IPS DF 6.9 (cell line): ENCODE data around the gene KRTAP5-8.
"Not testable (repeated sequence)": the region's sequence is repeated elsewhere in the genome, so short reads cannot be mapped to it uniquely, and the experiment has no call there.

Experiments
- DNase-seq: peaks from one replicate; pipeline ENCODE4 v3.0.0-alpha.2; 2013; ENCODE audit warnings: low read depth, low spot score
- H3K27ac ChIP-seq: one replicate; pipeline ENCODE4 v1.5.1; 2013; ENCODE audit warnings: low read length, control low read depth
- H3K27me3 ChIP-seq: 2 replicates; pipeline ENCODE4 v1.6.1; 2013; ENCODE audit warnings: mild to moderate bottlenecking, low read length; ENCODE audit not compliant: control insufficient read depth, insufficient read depth
- H3K36me3 ChIP-seq: 2 replicates; pipeline ENCODE4 v1.6.1; 2013; ENCODE audit warnings: low read length; ENCODE audit not compliant: control insufficient read depth, insufficient read depth
- H3K4me1 ChIP-seq: 2 replicates; pipeline ENCODE4 v1.6.1; 2013; ENCODE audit warnings: low read length; ENCODE audit not compliant: control insufficient read depth, insufficient read depth
- H3K4me3 ChIP-seq: 2 replicates; pipeline ENCODE4 v1.5.1; 2013; ENCODE audit warnings: mild to moderate bottlenecking, low read length
- H3K9me3 ChIP-seq: 2 replicates; pipeline ENCODE4 v1.6.1; 2013; ENCODE audit warnings: low read length, inconsistent platforms; ENCODE audit not compliant: control insufficient read depth, insufficient read depth
- WGBS: extraction: QIAGEN DNeasy Blood & Tissue Kit; methylation state at CpG from one replicate; pipeline ENCODE4 v1.1.7; 2013; ENCODE audit warnings: mixed read lengths, missing lambda C conversion rate; ENCODE audit not compliant: insufficient read length, insufficient coverage; 5-methylcytosine and 5-hydroxymethylcytosine counted together

KRTAP5-8 gene

GRCh38 chr11:71534711-71535608 lies 2.9 kb upstream of the KRTAP5-8 start:
- WGBS, result no CpG with 5 or more reads among the region's 17 CpGs
- not testable (repeated sequence) for DNase-seq, H3K36me3 ChIP-seq, H3K9me3 ChIP-seq, H3K27ac ChIP-seq, H3K27me3 ChIP-seq, H3K4me1 ChIP-seq, H3K4me3 ChIP-seq

GRCh38 chr11:71535825-71536224 lies 2.0 kb upstream of the KRTAP5-8 start:
- H3K4me1 ChIP-seq, result no peaks in the 10 kb centered on the region
- WGBS, result no CpG with 5 or more reads among the region's 9 CpGs
- no peaks in the 10 kb centered on the region for H3K27me3 ChIP-seq
- no peak for DNase-seq
- H3K9me3 ChIP-seq, result no peaks in the 10 kb centered on the region
- no peak overlapping the region for H3K27ac ChIP-seq
- no peak overlapping the region for H3K4me3 ChIP-seq
- no peaks in the 10 kb centered on the region for H3K36me3 ChIP-seq

- no CpG with 5 or more reads among the region's 9 CpGs for WGBS
- DNase-seq, result no peak
Observed at GRCh38 chr11:71537537-71537936, 288 bp upstream of the KRTAP5-8 start.

GRCh38 chr11:71538666-71538990 lies 803 bp downstream of the KRTAP5-8 start:
- Histone ChIP-seq H3K27ac (no peak overlapping the region), H3K4me1 (no peaks in the 10 kb centered on the region), H3K27me3 (no peaks in the 10 kb centered on the region), H3K9me3 (no peaks in the 10 kb centered on the region), H3K4me3 (no peak overlapping the region), H3K36me3 (no peaks in the 10 kb centered on the region)
- DNase-seq, result no peak
- no CpG with 5 or more reads among the region's 4 CpGs for WGBS

More at GRCh38 chr11:71537537-71537936, 288 bp upstream of the KRTAP5-8 start:
- no peak overlapping the region for H3K27ac ChIP-seq
- H3K9me3 ChIP-seq, result no peaks in the 10 kb centered on the region
- H3K36me3 ChIP-seq, result no peaks in the 10 kb centered on the region
- no peak overlapping the region for H3K4me3 ChIP-seq
- no peaks in the 10 kb centered on the region for H3K4me1 ChIP-seq
- no peaks in the 10 kb centered on the region for H3K27me3 ChIP-seq

- DNase-seq, result no peak
- H3K4me3 ChIP-seq, result no peak overlapping the region
- H3K4me1 ChIP-seq, result no peaks in the 10 kb centered on the region
- no CpG with 5 or more reads among the region's 11 CpGs for WGBS
- no peaks in the 10 kb centered on the region for H3K27me3 ChIP-seq
- H3K27ac ChIP-seq, result no peak overlapping the region
- H3K36me3 ChIP-seq, result no peaks in the 10 kb centered on the region
- H3K9me3 ChIP-seq, result no peaks in the 10 kb centered on the region
Observed at GRCh38 chr11:71539017-71539416, 1.2 kb downstream of the KRTAP5-8 start.

- no CpG with 5 or more reads among the region's 11 CpGs for WGBS
- DNase-seq, H3K4me3 ChIP-seq, H3K36me3 ChIP-seq, H3K27me3 ChIP-seq, H3K9me3 ChIP-seq, H3K4me1 ChIP-seq, H3K27ac ChIP-seq: not testable (repeated sequence)
Observed at GRCh38 chr11:71539971-71540370, 2.1 kb downstream of the KRTAP5-8 start.

- not testable (repeated sequence) for H3K27me3 ChIP-seq, H3K27ac ChIP-seq
Observed at GRCh38 chr11:71540521-71541304, 2.9 kb downstream of the KRTAP5-8 start.

GRCh38 chr11:71542382-71542781 lies 4.6 kb downstream of the KRTAP5-8 start:
- no peak overlapping the region for H3K27ac ChIP-seq
- H3K36me3 ChIP-seq, result no peaks in the 10 kb centered on the region
- DNase-seq, result no peak
- no CpG with 5 or more reads among the region's 7 CpGs for WGBS
- H3K4me3 ChIP-seq, result no peak overlapping the region
- no peaks in the 10 kb centered on the region for H3K27me3 ChIP-seq
- no peaks in the 10 kb centered on the region for H3K9me3 ChIP-seq
- H3K4me1 ChIP-seq, result no peaks in the 10 kb centered on the region

More at GRCh38 chr11:71540521-71541304, 2.9 kb downstream of the KRTAP5-8 start:
- no CpG with 5 or more reads among the region's 9 CpGs for WGBS
- H3K4me1 ChIP-seq, DNase-seq, H3K36me3 ChIP-seq, H3K4me3 ChIP-seq, H3K9me3 ChIP-seq: not testable (repeated sequence)

- no peak overlapping the region for H3K27ac ChIP-seq
- WGBS, result no CpG with 5 or more reads among the region's 15 CpGs
- H3K4me1 ChIP-seq, result no peaks in the 10 kb centered on the region
- no peak overlapping the region for H3K4me3 ChIP-seq
- no peaks in the 10 kb centered on the region for H3K27me3 ChIP-seq
- H3K36me3 ChIP-seq, result no peaks in the 10 kb centered on the region
- no peaks in the 10 kb centered on the region for H3K9me3 ChIP-seq
- DNase-seq, result no peak
Observed at GRCh38 chr11:71542879-71543777, 5.3 kb downstream of the KRTAP5-8 start.

GRCh38 chr11:71543866-71544265 lies 6.0 kb downstream of the KRTAP5-8 start:
- Histone ChIP-seq H3K9me3 (no peaks in the 10 kb centered on the region), H3K4me1 (no peaks in the 10 kb centered on the region), H3K27ac (no peak overlapping the region), H3K36me3 (no peaks in the 10 kb centered on the region), H3K27me3 (no peaks in the 10 kb centered on the region), H3K4me3 (no peak overlapping the region)
- WGBS, result no CpG with 5 or more reads among the region's 8 CpGs
- DNase-seq, result no peak
